ENCODE data around the gene OSMR. TPM values are rescaled to one million over a fixed set of nuclear protein-coding genes. Genes with fewer than 3 reads are reported as not detected.

Gene OSMR
- total RNA-seq, 6 experiments from 2014 or later, result 28.1 to 36.6 (median 31.3) TPM

DNA sequence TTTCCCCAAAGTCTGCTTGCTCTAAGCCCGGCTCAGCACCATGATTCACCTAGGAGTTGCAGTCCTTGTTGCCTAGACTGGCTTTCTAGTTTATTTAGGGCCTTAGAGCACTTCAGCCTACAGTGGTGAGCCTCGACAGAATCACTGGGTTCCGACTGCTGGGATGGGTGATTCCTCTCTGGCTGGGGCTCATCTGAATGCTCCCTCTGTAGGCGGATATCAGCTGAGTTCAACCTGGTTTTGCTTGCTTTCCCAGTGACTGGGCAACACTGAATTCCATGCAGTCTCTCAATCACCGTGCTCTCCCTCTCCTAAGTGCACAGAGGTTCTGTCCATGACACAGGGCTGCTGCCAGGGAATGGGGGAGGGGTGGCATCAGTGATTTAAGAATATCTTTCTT lies 54.1 kb downstream of the OSMR start:
- Mint-ChIP-seq H3K27me3 (ENCODE audit: insufficient read depth) (no peaks in the 10 kb centered on the region), H3K27ac (no peak overlapping the region), H3K9me3 (peaks cover 12% of the 10 kb centered on the region), H3K4me3 (no peak overlapping the region), H3K36me3 (ENCODE audit: low read depth) (peaks cover 74% of the 10 kb centered on the region), H3K4me1 (ENCODE audit: low read depth) (0 out of 2 replicates have a peak, but pooled peaks cover 5% of the 10 kb centered on the region)
- no peak for TF ChIP-seq CTCF (IDR thresholded peaks at IDR 0.05)
- DNase-seq, result no peak

GRCh38 chr5:38905516-38905915 lies 59.7 kb downstream of the OSMR start:
- DNase-seq, result peak; percentile 31
- Mint-ChIP-seq H3K4me3 (no peak overlapping the region), H3K9me3 (no peaks in the 10 kb centered on the region), H3K27me3 (ENCODE audit: insufficient read depth) (no peaks in the 10 kb centered on the region), H3K4me1 (ENCODE audit: low read depth) (peaks cover 14% of the 10 kb centered on the region), H3K36me3 (ENCODE audit: low read depth) (peaks cover 64% of the 10 kb centered on the region), H3K27ac (no peak overlapping the region)
- no peak for TF ChIP-seq CTCF (IDR thresholded peaks at IDR 0.05)

DNA sequence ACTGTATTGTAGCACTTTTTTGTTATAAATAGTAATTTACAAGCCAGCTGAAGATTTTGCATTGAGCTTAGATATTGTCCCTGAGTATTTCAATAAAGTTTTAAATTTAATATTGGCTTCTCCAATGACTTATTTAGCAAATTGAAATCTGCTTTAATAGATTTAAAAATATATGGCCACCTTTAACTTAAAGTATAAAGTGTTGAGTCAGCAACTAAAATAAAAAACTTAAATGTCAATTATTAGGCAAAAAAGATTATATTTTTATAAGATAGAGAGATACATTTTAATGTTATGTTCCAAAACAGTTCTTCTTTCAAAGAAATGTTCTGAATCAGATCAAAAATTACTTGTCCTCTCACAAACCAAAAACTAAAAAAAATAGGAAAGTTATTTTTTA lies 60.7 kb downstream of the OSMR start:
- no peak overlapping the region for H3K4me3 Mint-ChIP-seq
- H3K4me1 Mint-ChIP-seq (ENCODE audit: low read depth), result peaks cover 16% of the 10 kb centered on the region
- H3K27me3 Mint-ChIP-seq (ENCODE audit: insufficient read depth), result no peaks in the 10 kb centered on the region
- no peaks in the 10 kb centered on the region for H3K9me3 Mint-ChIP-seq
- no peak for TF ChIP-seq CTCF (IDR thresholded peaks at IDR 0.05)
- peaks cover 55% of the 10 kb centered on the region for H3K36me3 Mint-ChIP-seq (ENCODE audit: low read depth)
- no peak overlapping the region for H3K27ac Mint-ChIP-seq
- DNase-seq, result no peak

DNA sequence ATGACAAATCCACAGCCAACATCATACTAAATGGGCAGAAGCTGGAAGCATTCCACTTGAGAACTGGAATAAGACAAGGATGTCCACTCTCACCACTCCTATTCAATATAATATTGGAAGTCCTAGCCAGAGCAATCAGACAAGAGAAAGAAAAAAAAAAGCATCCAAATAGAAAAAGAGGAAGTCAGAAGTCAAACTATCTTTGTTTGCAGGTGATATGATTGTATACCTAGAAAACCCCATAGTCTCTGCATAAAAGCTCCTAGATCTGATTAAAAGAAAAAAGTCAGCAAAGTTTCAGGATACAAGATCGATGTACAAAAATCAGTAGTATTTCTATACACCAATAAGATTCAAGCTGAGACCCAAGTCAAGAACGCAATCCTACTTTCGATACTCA lies 66.1 kb downstream of the OSMR start:
- TF ChIP-seq CTCF (IDR thresholded peaks at IDR 0.05), result no peak
- Mint-ChIP-seq H3K9me3 (no peaks in the 10 kb centered on the region), H3K27ac (no peak overlapping the region), H3K4me3 (no peak overlapping the region), H3K4me1 (ENCODE audit: low read depth) (peaks cover 23% of the 10 kb centered on the region), H3K27me3 (ENCODE audit: insufficient read depth) (no peaks in the 10 kb centered on the region), H3K36me3 (ENCODE audit: low read depth) (peaks cover 25% of the 10 kb centered on the region)
- no peak for DNase-seq

- H3K27ac Mint-ChIP-seq, result no peak overlapping the region
- DNase-seq, result no peak
- no peak for TF ChIP-seq CTCF (IDR thresholded peaks at IDR 0.05)
- H3K36me3 Mint-ChIP-seq (ENCODE audit: low read depth), result peaks cover 24% of the 10 kb centered on the region
- no peak overlapping the region for H3K4me3 Mint-ChIP-seq
- no peaks in the 10 kb centered on the region for H3K27me3 Mint-ChIP-seq (ENCODE audit: insufficient read depth)
- H3K9me3 Mint-ChIP-seq, result no peaks in the 10 kb centered on the region
- H3K4me1 Mint-ChIP-seq (ENCODE audit: low read depth), result peaks cover 23% of the 10 kb centered on the region
Observed at GRCh38 chr5:38913714-38914113, 67.9 kb downstream of the OSMR start.

DNA sequence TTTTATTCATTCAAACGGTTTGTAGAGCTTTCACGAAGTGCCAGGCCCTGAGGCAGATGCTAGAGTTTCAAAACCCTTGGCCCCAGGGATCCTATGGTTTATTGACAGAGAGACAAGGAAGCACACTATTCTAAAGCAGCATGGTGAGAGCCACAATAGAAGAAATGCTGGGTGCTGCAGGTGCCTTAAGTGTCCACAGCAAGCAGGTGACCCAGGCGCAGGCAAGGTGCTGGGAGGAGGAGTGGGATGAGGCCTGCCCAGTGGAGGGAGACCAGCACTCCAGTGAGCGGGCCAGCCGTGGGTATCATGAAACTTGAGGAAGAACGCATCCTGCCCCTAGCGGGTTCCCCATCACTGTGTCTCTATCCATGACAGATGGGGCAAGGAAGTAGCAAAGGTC lies 71.0 kb downstream of the OSMR start:
- Mint-ChIP-seq H3K4me3 (no peak overlapping the region), H3K36me3 (ENCODE audit: low read depth) (peaks cover 7% of the 10 kb centered on the region), H3K9me3 (no peaks in the 10 kb centered on the region), H3K27me3 (ENCODE audit: insufficient read depth) (no peaks in the 10 kb centered on the region), H3K4me1 (ENCODE audit: low read depth) (peaks cover 19% of the 10 kb centered on the region), H3K27ac (no peak overlapping the region)
- DNase-seq, result no peak
- TF ChIP-seq CTCF (IDR thresholded peaks at IDR 0.05), result no peak
